ENCODE results near the gene SYNE1.
A peak's percentile ranks its signal among the peaks of the same experiment; 100 is the strongest.
"Not testable (repeated sequence)": the region's sequence is repeated elsewhere in the genome, so short reads cannot be mapped to it uniquely, and the experiment has no call there.

SYNE1 gene

DNA sequence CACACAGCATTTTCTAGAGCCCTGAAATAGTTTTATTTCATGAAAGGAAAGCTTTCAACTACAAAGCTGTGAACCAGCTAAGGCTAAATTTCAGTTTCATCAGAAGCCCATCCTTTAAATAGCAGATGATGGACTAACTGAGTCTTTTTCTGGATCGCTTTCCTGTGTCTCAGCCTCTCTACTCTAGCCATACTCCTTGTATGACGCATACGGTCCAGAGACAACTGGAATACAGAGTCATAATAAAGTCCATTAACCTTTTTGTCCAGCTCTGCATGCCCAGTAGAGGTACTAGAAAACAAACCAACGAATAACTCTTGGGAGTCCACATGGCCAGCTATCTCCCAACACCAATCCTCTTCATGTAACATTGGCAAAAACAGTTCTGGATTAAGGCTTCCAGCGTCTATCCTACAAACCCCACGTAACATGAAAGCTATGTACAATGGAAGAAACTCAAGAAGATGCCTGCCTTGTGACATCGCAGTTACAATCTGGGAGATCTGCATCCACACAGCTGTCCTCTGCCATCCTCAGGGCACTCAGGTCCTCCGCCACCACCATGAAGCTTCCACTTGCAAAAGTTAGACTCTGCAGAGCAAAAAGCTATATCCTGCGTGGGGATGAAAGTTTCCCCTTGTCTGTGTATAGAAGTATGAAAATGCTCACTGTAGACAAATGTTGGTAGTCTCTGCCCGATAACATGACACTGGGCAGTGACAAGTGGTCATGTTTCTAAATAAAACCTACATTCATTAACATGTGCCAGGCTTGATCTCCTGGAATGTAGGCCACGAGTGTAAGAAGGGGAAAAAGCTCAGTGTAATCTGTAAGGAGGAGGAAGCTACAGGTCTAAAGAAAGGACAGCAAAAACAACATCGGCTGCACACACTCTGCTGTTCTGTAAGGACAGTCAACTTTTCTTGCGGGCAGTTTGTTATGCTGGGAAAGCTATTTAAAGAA is 469.2 kb downstream of the SYNE1 start:
- no peak for DNase-seq

DNA sequence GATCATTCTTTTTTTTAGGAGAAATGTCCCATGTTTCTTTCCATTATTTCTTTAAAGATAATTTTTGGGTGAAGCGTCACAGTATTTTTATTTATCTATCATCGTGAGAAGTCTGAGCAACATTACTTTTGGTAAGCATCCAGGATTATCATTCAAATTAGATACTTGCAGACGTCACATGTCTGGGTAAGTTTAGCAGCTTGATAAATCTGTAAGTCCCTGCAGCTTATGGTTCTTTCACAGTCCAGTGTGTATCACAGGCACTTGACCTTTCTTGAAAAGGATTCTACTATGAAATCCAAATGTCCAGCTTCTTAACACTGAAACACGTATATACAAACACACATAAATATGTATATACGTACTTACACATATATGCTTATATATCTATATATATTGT is 470.3 kb downstream of the SYNE1 start:
- no peak for DNase-seq

DNA sequence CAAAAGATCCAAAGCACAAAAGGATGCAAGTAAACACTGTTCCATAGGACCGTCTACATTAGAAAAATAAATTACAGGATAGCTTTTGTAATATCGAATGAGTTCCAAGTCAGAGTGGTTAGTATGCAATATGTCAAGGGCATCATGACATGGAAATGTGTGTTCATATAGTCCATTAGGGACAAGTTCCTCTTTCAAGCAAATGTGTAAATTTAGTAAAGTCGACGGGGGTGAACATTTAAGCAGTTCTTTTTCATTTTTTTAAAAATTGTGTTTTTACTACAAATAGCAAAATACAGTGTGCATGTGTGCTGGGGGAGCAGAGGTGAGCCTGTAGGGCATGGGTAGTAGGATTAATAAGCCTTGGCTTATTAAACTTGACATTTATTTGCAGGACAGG is 470.7 kb downstream of the SYNE1 start:
- no peak for DNase-seq

DNA sequence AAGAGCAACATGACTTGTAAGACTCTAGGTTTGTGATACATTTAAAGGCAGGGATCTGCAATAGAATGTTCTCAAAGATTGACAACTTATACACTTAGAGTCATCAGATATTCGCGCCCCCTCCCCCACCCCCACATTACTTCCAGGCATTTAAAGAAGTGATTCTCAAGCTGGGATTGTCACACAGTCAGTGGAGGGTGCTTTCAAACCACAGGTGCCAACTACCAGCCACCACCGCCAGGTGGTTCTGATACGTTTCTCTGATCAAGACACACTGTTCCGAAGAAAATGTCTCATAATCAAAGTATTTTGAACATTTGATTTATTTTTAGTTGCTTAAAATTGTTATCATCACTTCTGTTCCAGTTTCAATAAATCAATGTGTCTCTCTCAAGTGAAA is 472.2 kb downstream of the SYNE1 start:
- DNase-seq = no peak

DNA sequence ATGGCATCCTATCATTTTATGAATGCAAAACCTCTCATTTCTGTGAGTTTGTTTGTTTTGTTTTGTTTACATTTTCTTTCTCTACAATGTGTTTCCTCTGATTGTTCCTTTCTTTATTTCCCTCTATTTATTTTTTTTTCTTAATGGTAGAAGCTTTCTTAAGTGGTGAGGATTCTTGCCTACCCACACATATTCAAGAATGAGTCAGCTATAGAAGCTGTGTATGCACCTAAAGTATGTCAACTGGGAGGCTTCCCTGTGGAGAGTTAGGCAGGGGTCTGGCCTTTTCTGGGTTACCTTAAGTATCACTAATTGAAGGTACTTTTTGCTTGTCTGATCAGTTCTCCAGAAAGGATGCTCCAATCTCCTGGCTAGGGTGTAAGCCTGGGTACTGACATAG is 475.7 kb downstream of the SYNE1 start:
- peak; percentile 40 for DNase-seq

DNA sequence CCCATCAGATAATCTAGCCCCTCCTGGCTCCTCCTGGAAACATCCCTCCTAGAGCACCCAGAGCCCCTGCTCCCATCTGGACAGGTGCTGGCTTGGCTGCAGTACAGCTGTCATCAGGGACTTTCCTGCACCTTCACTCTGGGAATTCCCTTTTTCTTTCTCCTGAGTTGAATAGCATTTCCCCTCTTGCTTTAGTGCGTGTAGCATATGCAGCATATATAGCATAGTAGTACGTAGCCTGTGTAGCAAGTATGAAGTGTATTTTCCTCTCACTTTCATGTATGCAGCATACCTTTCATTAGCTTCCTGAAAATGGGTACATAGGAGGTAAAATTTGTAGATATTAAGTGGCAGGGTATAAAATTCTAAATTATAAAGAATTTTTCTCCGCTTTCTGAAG is 476.8 kb downstream of the SYNE1 start:
- DNase-seq = peak; percentile 61

DNA sequence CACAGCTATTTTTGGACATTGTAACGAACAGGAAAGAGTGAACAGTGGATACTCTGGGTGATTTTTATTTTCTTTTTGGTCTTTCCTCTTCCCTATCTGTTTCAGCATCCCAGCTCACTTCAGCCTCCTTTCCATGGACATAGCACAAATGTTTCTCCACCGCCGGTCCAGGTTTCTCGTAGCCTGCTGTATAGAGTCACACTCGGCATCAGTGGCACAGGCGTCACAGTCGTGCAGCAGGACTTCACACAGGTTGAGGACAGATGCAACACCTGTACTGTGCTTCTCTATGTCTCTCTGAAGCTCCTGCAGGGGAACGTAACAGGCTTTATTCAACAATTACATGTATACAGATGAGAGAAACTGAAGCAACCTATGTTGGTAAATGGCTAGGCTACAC is 481.4 kb downstream of the SYNE1 start:
- no peak for DNase-seq

DNA sequence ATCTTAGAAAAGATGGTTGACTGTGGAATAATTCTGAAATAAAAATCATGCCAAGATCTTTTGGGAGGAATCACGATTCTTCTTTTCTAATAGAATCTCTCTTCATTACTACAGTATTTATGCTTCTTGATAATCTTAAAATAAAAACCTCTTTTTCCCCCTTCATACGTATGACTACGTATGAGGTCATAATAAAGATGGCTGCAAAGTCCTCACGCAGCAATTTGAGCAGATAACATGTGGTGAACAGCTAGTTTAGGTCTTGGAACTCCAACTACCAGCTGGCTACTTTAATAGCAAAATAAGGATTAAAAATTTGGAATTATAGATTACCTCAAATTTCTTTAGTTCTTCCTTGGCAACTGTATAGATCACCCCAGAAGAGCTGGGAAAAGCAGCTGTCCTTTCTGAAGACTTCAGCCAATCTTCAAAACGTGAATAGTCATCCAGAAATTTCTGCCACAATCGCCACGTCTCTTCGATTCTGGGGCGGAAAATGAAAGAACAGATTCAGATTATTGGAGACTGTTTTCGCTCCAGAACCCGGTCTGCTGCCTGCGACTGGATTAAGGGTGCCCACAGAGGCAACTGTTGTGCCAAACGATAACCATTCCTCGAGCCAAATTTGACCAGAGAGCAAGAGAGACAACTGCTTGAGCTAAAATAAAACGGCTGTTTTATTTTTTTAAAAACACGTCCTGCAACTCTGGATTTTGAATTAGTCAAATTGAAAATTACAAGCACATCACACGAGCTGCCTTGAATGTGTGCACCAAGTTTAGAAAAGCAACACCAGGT is 482.4 kb downstream of the SYNE1 start:
- DNase-seq = no peak

DNA sequence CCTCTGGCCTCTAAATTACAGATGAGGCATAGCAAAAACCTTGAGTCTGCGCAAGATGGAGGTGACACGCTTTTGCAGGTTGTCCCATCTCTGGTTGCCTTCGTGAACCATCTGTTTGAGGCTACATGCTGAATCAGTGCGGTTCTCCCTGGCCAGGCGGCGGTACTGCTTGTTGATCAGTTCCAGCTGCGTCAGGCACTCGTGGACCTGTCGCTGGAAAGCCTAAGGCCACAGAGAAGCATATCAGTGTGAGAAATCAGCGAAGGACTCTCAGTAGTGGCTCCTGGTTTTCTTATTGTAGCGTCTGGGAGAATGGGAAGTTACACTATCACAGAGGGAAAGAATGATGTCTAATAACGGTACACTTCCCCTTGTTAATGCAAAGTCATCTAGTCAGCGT is 485.2 kb downstream of the SYNE1 start:
- no peak for DNase-seq

DNA sequence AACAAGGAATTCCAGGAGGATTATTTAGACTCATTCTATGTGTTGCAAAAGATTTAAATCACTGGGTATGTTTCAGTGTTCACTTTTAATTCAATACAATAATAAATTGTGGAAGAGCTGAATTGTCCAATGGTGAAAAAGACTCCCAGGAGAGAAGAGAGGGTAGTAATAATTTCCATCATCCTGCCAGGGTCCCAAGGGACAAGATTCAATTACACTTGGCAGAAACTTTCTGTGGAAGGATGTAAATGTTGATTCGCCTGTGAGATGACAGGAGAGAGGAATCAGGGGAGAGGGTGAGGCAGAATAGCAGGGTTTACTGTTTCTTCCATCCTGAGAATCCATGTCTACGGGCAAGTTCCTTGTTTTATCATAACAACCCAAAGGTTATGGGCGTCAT is 487.0 kb downstream of the SYNE1 start:
- no peak for DNase-seq

DNA sequence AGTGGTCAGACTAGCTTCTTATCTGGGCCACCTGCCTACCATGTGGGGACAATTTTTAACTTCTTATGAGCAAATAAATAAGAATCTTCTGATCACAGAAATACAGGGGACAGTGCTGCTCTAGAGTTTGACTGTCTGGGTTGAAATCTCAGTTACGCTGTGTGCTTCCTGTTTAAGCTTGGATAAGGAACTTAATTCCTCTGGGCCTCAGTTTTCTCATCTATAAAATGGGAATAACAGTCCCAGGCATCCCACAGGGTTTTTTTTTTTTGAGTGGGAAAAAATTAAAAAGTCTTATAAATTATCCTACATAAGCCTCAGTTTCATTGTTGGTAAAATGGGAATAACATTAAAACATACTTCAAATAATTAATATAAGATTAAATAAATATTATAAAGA is 488.8 kb downstream of the SYNE1 start:
- DNase-seq = no peak

DNA sequence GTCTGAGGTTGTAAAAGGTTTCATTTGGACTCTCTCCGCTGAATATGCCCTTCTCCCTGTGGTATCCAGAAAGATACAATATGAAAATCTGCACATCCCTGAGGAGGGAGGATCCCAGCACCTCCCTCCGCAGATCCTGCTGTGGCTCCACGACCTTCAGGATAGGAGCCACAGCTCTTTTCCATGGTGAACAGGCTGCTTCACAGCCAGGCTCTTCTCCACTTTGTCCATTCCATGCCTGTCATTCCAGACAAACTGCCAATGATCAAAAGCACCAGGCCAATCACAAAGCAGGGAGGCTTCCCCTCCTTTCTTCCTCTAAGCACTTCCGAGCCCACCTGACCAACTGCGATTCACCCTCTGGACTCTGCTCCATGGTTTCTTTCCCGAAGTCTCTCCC is 489.9 kb downstream of the SYNE1 start:
- no peak for DNase-seq

DNA sequence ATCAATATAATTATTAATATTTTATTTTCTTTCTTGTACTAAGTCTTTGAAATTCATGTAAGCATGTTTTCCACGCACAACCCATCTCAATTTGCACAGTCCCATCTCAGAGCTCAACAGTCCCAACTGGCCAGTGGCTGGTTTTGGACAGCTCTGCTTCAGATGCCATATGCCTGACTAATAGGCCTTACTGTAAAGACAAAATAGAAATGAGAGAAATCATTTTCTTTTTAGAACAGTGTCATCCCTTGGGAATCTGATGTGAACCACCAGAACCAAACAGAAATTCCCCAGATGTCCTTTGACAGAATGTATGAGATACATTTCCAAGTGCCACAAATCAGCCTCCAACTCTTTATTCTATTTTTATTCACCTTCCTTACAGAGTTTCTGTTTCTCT is 490.8 kb downstream of the SYNE1 start:
- no peak for DNase-seq

DNA sequence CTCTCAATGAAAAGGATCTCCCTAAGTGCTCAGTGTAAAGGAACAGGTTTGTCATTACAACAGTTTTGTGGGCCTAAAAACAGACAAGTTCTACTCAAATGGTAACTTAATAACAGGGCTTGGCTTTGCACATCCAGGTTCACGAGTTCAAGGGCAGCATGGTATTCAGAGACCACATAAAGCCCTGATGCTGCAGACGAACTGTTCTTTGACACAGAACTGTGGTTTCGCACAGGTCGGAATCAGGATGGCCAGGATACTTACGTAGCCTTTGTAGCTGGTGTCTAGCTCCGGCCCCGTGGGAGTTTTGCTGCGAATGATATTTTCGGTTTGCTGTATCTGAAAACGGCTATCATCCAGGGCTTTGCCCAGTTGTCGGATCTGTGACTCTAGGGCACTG is 493.8 kb downstream of the SYNE1 start:
- DNase-seq = no peak

DNA sequence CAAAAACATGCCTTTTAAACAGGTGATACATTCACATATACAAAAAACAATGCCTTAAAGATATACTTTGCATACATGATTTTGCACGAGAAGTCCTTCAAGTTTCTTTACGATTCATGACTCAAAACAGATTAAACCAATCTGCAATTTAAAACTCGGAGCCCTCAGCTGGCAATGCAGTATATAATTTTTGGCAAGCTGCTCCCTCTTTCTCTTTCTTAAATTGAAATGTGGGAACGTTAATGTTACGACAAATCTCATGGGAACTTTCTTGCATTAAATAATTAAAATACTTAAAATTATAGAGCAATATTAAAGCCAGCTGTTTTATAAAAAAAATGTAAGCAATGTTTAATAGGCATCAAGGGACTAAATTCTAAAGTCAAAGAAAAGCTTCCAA is 495.1 kb downstream of the SYNE1 start:
- DNase-seq = no peak

DNA sequence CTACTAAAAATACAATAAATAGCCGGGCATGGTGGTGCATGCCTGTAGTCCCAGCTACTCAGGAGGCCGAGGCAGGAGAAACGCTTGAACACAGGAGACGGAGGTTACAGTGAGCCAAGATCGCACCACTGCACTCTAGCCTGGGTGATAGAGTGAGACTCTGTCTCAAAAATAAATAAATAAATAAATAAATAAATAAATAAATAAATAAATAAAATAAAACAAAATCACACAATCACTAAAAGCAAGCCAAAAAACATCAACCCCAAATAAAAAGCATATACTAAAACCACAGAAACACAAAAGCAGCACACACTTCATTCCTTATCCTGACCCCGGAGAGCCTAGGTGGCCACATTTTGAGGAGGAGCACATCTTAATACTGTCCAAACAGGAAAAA is 498.8 kb downstream of the SYNE1 start:
- not testable (repeated sequence) for DNase-seq

DNA sequence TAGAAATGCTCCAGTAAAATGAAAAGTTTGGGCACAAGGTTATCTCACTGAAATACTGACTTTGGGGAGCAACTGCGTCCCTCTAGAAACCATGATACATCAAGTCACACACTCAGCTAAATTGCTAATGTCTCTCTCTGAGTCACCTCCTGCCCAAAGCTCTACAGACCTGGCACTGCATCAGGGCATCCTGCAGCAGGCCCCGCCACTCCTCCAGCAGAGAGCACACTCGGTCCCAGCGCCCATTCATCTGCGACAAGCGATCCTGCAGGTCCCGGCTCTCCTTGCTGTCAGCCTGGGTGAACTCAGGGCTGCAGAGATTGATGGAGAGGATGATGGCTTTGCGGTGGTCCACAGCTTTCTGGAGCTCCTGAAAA is 500.7 kb downstream of the SYNE1 start:
- no peak for DNase-seq

DNA sequence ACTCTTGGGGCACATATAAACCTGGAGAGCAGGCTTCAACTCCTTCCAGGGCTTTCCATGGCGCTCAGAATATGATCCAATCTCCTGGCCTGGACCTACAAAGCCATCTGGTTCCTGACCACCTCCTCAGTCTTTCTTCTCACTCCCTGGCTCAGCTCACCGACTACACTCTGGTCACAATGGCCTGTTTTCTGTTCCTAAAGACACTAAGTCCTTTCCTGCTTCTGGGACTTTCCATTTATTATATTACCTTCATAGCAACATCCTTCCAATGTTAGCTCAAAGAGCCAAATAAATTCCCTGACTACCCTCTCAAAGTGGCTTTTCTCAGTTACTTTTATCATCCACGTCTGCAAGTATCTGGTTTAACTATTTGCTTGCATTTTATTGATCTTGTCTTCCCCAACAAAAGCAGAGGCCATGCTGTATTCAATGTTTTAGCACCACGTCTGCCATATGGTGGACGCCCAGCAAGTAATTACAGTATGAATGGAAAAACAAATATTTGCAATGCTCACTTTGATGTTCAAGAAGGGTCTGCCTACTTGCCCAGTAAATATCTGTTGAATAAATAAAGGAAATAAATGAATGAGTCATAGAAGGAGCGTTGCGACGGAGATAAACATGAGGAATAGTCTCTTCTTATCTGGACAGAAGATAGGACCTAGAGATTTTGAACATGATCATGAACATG is 501.3 kb downstream of the SYNE1 start:
- DNase-seq = no peak

DNA sequence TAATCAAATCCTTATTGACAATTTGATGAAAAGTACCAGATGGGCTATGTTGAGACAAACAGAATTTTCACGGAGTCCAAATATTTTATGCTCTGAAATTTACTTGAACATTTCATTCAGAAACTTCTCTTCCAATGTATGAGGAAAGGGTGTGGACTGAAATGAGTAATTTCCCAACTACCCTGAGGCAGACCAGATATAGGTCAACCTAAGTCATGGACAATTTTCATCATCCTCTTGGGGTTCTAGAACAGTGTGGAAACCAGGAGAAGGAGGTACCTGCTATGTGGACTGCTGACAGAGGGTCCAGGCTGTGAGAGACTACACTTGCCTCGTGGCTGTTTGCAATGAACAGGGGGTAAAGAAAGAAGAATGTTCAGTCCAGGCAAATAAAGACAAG is 506.7 kb downstream of the SYNE1 start:
- DNase-seq = peak; percentile 8

DNA sequence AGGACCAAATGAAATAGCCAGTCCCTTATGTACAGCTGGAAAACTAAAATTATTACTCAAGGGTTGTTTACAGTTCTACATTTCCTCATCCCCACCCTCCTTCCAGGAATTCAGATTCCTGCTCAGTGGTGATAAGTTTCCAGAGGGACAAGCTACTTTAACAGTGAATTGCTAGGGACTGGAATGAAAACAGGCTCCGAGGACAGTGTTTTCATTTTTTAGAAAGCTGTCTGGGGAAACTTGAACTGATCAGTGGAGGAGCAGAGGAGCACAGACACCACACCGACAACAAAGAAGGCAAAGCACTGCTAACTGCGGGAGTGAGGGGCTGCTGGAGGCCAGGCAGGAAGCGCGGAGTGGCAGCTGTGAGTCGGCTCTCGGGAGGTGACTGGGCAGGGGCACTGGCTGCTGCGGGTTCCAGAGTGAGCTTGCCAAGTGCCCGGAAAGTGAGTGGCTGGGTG is 507.4 kb downstream of the SYNE1 start:
- DNase-seq = no peak

DNA sequence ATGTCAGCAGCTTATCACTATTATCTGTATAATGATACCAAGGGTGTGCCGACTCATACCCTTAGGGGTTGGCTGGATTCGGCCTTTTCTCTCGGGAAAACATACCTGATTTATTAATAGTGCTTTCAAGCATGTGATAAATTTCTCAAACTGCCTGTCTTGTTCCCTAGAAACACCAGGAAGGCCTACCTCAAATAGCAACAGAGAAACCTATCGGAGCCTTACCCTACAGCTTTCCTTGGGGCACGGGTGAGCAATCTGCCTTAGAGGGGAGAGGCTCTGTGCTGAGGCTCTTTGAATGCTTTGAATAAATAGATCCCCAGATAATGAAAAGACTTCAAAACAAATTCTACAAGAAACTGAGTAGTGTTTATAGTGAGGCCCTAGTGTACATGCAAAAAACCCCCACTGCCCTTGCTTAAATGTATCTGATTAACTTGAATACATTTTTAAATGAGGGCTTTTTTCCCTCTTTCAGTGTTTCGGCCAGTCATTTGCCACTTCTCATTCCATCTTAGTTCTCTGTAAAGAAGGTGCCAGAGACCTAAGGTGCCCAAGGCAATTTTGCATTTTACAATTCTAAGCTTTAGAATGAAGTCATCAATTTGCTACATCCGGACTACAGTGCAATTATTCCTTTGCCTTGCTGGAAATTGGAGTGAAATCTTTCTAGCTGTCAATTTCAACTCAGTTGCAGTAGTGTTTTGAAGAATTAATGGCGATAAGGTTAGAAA is 509.6 kb downstream of the SYNE1 start:
- no peak for DNase-seq

DNA sequence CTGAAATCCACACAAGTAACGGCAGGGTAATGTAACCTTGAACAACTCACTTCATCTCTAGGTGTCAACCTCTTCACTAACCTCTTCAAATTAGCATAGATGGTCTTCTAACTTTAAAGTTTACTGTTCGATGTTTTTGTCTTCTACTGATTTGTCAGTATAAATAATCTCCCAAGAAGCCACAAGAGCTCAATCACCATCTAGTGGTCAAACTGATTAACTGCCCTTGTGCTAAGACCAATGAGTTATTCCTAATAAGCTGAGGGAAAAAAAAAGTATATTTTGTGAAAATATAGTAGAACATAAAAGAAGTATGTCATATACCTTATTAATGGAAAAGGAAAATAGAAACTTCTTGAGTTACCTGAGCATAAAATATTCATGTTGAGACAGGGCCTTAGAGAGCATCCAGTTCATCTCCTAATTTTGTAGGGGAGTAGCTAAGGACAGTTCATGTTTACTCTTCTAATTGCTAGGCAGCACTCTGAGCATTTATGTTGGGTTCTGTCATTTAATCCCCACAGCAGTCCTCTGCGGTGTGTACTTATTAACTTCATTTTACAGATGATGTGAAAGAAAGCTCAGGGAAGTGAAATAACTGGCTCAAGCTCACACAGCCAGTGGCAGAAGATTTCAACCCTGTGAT is 512.6 kb downstream of the SYNE1 start:
- DNase-seq = peak; percentile 43

Measured in activated CD4-positive, alpha-beta T cell treated with anti-CD3 and anti-CD28 coated beads, Interleukin-2, amount 50 U/mL, for 16 hours (primary cell).